A549 (cell line): ENCODE results near the gene TXN. TPM values are rescaled to one million over a fixed set of nuclear protein-coding genes. Genes with fewer than 3 reads are reported as not detected.

ENCODE experiments used
- ATAC-seq, 2 experiments: fragments of 200-7000 bp in 1 of 2; fragments of >200 bp in 1 of 2; cut with Nextera tagmentation in 1 of 2; cut with Tn5 transposase in 1 of 2; 3 replicates each; pipeline versions ENCODE4 v1.8.0 to v1.9.1; 2018 to 2020; ENCODE audit warnings: mild to moderate bottlenecking in 1 of 2, moderate library complexity in 1 of 2
- CTCF ChIA-PET: fragments of 300-600 bp; sonication (Branson Sonifier 250); formaldehyde crosslinking; extraction: SDS; loops from one replicate; lab custom pipeline; 2021; ENCODE audit warnings: antibody characterized with exemption, inconsistent platforms; lab: Yijun Ruan, JAX
- POLR2A ChIA-PET: fragments of 350-600 bp; formaldehyde crosslinking; extraction: SDS; loops from one replicate; lab custom pipeline; 2021; ENCODE audit warnings: antibody characterized with exemption, inconsistent platforms; lab: Yijun Ruan, JAX
- DNase-seq, 2 experiments: peaks; one replicate each; pipeline versions ENCODE4 v3.0.0 to v3.0.0-alpha.2; 2011 to 2016; ENCODE audit warnings: low read depth in 1 of 2, low spot score in 1 of 2
- FAIRE-seq: peaks from 2 replicates; lab custom pipeline; 2011; peaks lifted over from hg19 to GRCh38; lab: Jason Lieb, UNC
- H3K27ac ChIP-seq, 2 experiments: fragments of >200 bp; sonication (Bioruptor Twin); formaldehyde crosslinking; 3 replicates each; pipeline ENCODE4 v1.5.1; 2016 to 2017
- H3K4me1 ChIP-seq: fragments of >200 bp; sonication (Bioruptor Twin); formaldehyde crosslinking; 3 replicates; pipeline ENCODE4 v1.6.1; 2016
- H3K4me2 ChIP-seq: fragments of >200 bp; sonication (Bioruptor Twin); formaldehyde crosslinking; 3 replicates; pipeline ENCODE4 v1.6.1; 2016
- H3K4me3 ChIP-seq: fragments of >200 bp; sonication (Bioruptor Twin); formaldehyde crosslinking; 3 replicates; pipeline ENCODE4 v1.5.1; 2016
- H3K9me3 ChIP-seq: fragments of >200 bp; sonication (Bioruptor Twin); formaldehyde crosslinking; 3 replicates; pipeline ENCODE4 v1.6.1; 2016
- CHD2 ChIP-seq: fragments of 150-350 bp; IDR thresholded peaks from 2 replicates; pipeline ENCODE4 v1.6.1; 2014; ENCODE audit warnings: low read length; ENCODE audit not compliant: partially characterized antibody
- CHD4 ChIP-seq: fragments of 200-600 bp; sonication (generic); IDR thresholded peaks from 2 replicates; pipeline ENCODE4 v1.6.1; 2016; ENCODE audit warnings: antibody characterized with exemption, mild to moderate bottlenecking, borderline replicate concordance
- EHF ChIP-seq: fragments of 250-450 bp; sonication (Bioruptor Pico); IDR thresholded peaks from 2 replicates; pipeline ENCODE4 v1.5.0; 2020; ENCODE audit warnings: mild to moderate bottlenecking
- EHMT2 ChIP-seq: fragments of 200-600 bp; sonication (generic); IDR thresholded peaks from 2 replicates; pipeline ENCODE4 v1.6.1; 2016; ENCODE audit warnings: antibody characterized with exemption, low read depth, mild to moderate bottlenecking, moderate library complexity
- ESRRA ChIP-seq: fragments of 150-350 bp; IDR thresholded peaks from 2 replicates; pipeline ENCODE4 v1.6.1; 2014; ENCODE audit warnings: mild to moderate bottlenecking, low read length, borderline replicate concordance
- FOSB ChIP-seq: fragments of 250-450 bp; sonication (Bioruptor Pico); IDR thresholded peaks from 2 replicates; pipeline ENCODE4 v1.5.0; 2020; ENCODE audit warnings: mild to moderate bottlenecking, moderate library complexity
- FOSL2 ChIP-seq, 2 experiments: fragments of 450-650 bp in 1 of 2; fragments of >200 bp in 1 of 2; sonication (Bioruptor Twin) in 1 of 2; formaldehyde crosslinking; IDR thresholded peaks; 2 replicates each; pipeline versions ENCODE4 v1.5.0 to v1.6.1; 2016 to 2020; ENCODE audit warnings: mild to moderate bottlenecking in 1 of 2, moderate library complexity in 1 of 2
- FOXS1 ChIP-seq: fragments of 250-450 bp; sonication (Bioruptor Pico); IDR thresholded peaks from 2 replicates; pipeline ENCODE4 v1.5.0; 2020; ENCODE audit warnings: mild to moderate bottlenecking, moderate library complexity
- HDAC2 ChIP-seq: fragments of 200-600 bp; sonication (generic); IDR thresholded peaks from 2 replicates; pipeline ENCODE4 v1.6.1; 2016
- HEYL ChIP-seq: fragments of 250-450 bp; sonication (Bioruptor Pico); IDR thresholded peaks from 2 replicates; pipeline ENCODE4 v1.8.0; 2021; ENCODE audit warnings: mild to moderate bottlenecking, moderate library complexity
- JUNB ChIP-seq: fragments of >200 bp; sonication (Bioruptor Twin); formaldehyde crosslinking; IDR thresholded peaks from 2 replicates; pipeline ENCODE4 v1.6.1; 2016
- KDM1A ChIP-seq: fragments of 200-600 bp; sonication (generic); IDR thresholded peaks from 2 replicates; pipeline ENCODE4 v1.6.1; 2016; ENCODE audit warnings: low read depth, mild to moderate bottlenecking
- MAFK ChIP-seq: fragments of 450-650 bp; IDR thresholded peaks from 2 replicates; pipeline ENCODE4 v1.6.1; 2014; ENCODE audit not compliant: partially characterized antibody
- MAX ChIP-seq: IDR thresholded peaks from 2 replicates; pipeline ENCODE4 v1.6.1; 2012
- NFE2L2 ChIP-seq: fragments of 150-350 bp; conservative IDR thresholded peaks from 2 replicates; pipeline ENCODE4 v1.6.1; 2014; ENCODE audit warnings: low read length
- NPAS2 ChIP-seq: fragments of 250-450 bp; sonication (Bioruptor Pico); IDR thresholded peaks from 2 replicates; pipeline ENCODE4 v1.8.0; 2022; ENCODE audit warnings: mild to moderate bottlenecking, moderate library complexity, borderline replicate concordance
- PBX3 ChIP-seq: IDR thresholded peaks from 2 replicates; pipeline ENCODE4 v1.6.1; 2012
- PHF8 ChIP-seq: fragments of 200-600 bp; sonication (generic); IDR thresholded peaks from 2 replicates; pipeline ENCODE4 v1.6.1; 2016; ENCODE audit warnings: low read depth, mild to moderate bottlenecking, antibody characterized with exemption, moderate library complexity, borderline replicate concordance
- POLR2A ChIP-seq: IDR thresholded peaks from 2 replicates; pipeline ENCODE4 v1.6.1; 2012; ENCODE audit warnings: mild to moderate bottlenecking, low read length
- RAD21 ChIP-seq, 2 experiments: fragments of >200 bp in 1 of 2; sonication (Bioruptor Twin) in 1 of 2; formaldehyde crosslinking in 1 of 2; IDR thresholded peaks in 1 of 2; conservative IDR thresholded peaks in 1 of 2; 2 replicates in 1 of 2; 3 replicates in 1 of 2; pipeline ENCODE4 v1.6.1; 2012 to 2018; ENCODE audit warnings: inconsistent platforms in 1 of 2
- RCOR1 ChIP-seq: fragments of 150-350 bp; IDR thresholded peaks from 2 replicates; pipeline ENCODE4 v1.6.1; 2014; ENCODE audit warnings: antibody characterized with exemption, low read length, low read depth
- RNF2 ChIP-seq: fragments of 200-600 bp; sonication (generic); IDR thresholded peaks from 2 replicates; pipeline ENCODE4 v1.6.1; 2016; ENCODE audit warnings: low read depth, mild to moderate bottlenecking, antibody characterized with exemption, moderate library complexity, borderline replicate concordance
- SMC3 ChIP-seq: fragments of >200 bp; sonication (Bioruptor Twin); formaldehyde crosslinking; IDR thresholded peaks from 3 replicates; pipeline ENCODE4 v1.6.1; 2018; ENCODE audit warnings: inconsistent platforms
- SREBF2 ChIP-seq: fragments of 450-650 bp; IDR thresholded peaks from 2 replicates; pipeline ENCODE4 v1.6.1; 2014; ENCODE audit warnings: mild to moderate bottlenecking, moderate library complexity
- TFCP2L1 ChIP-seq: fragments of 250-450 bp; sonication (Bioruptor Pico); IDR thresholded peaks from 2 replicates; pipeline ENCODE4 v1.5.0; 2021; ENCODE audit warnings: mild to moderate bottlenecking
- ZC3H11A ChIP-seq: fragments of 450-650 bp; IDR thresholded peaks from 2 replicates; pipeline ENCODE4 v1.6.1; 2014; ENCODE audit warnings: antibody characterized with exemption, mild to moderate bottlenecking
- WGBS: methylation state at CpG from one replicate; pipeline ENCODE4 v1.1.6; 2017; ENCODE audit errors: missing lambda C conversion rate; 5-methylcytosine and 5-hydroxymethylcytosine counted together
- polyA plus RNA-seq, 4 experiments: library from polyadenylated mRNA; depleted of rRNA in 3 of 4; stranded (reverse); fragments of >200 nt; fragmentation: RNase III in 1 of 4; extraction: RNeasy Plus Mini Kit Qiagen cat#74134 plus additional on column Dnase treatment in 1 of 4; gene quantifications; 2 replicates in 3 of 4; 3 replicates in 1 of 4; pipeline ENCODE4 v1.2.3, GENCODE V29; 2011 to 2017
- TF ChIP-seq, protein P1 (sequence below): fragments of >200 bp; sonication (Bioruptor Twin); formaldehyde crosslinking; IDR thresholded peaks from 2 replicates; pipeline ENCODE4 v1.6.1; 2016
- TF ChIP-seq, protein P2 (sequence below): fragments of 450-650 bp; IDR thresholded peaks from 2 replicates; pipeline ENCODE4 v1.6.1; 2014; ENCODE audit warnings: antibody characterized with exemption
- TF ChIP-seq, protein P3 (sequence below): fragments of 200-600 bp; sonication (generic); IDR thresholded peaks from 2 replicates; pipeline ENCODE4 v1.6.1; 2016; ENCODE audit warnings: antibody characterized with exemption, mild to moderate bottlenecking, moderate library complexity
- TF ChIP-seq, protein P4 (sequence below): fragments of 250-450 bp; sonication (Bioruptor Pico); IDR thresholded peaks from 2 replicates; pipeline ENCODE4 v1.5.0; 2021; ENCODE audit warnings: mild to moderate bottlenecking, moderate library complexity, borderline replicate concordance

TXN gene
- polyA plus RNA-seq, 2 of the 4 experiments (the other 2 are of a cell fraction), result 1,309 to 1,626 TPM

DNA sequence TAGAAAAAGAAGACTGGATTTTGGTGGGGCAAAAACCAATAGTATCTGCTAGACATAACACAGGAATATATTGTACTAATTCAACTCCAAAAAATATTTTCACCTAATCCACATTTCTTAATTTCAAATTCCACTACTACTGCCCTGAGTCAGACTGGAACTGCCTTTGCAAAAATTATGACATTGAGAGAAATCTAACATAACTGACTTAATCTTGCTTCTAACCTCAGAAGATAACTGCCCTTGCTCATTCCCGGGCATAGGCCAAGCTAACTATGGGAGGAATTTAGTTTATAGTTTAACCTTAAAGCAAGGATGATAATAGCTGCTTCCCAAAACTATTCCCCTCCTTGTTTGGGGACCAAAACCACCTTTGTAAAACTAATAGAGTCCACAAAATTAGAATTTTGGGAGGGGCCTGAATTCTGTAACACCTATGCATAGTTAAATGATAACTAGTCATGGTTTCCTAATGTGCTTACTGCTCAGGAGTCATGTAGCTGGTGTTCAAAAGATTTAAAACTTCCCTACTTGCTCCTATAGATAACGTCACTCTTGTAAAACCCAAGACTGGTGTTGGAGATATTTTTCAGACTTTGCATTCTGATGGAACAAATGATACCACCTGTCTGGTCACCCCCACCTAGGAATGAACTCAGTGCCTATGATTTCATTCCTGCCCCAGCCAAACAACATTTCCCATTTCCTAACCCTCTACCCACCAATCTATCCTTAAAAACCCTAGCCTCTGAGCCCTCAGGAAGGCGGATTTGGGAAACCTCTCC, 14.1 kb upstream of the TXN start:
- ATAC-seq, result no peak
- no peak for TF ChIP-seq CHD2
- TF ChIP-seq RNF2, result no peak
- TF ChIP-seq KDM1A, result no peak
- no peak for TF ChIP-seq ZC3H11A
- TF ChIP-seq ESRRA, result no peak
- no peak for TF ChIP-seq NFE2L2
- no peak for TF ChIP-seq EHMT2
- no peak for TF ChIP-seq RAD21 (conservative IDR thresholded peaks at IDR 0.05 in 1 of 2, IDR thresholded peaks at IDR 0.05 in 1 of 2)
- TF ChIP-seq FOSL2 (IDR thresholded peaks at IDR 0.05), result no peak
- no peak for TF ChIP-seq FOSL2 (CRISPR knock-in tag; IDR thresholded peaks at IDR 0.05)
- no peak for TF ChIP-seq SMC3
- TF ChIP-seq, protein P1, sequence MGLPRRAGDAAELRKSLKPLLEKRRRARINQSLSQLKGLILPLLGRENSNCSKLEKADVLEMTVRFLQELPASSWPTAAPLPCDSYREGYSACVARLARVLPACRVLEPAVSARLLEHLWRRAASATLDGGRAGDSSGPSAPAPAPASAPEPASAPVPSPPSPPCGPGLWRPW, result no peak
- no peak for TF ChIP-seq PHF8
- TF ChIP-seq CHD4, result no peak
- no peak for TF ChIP-seq HDAC2
- no peak for TF ChIP-seq JUNB
- no peak for TF ChIP-seq TFCP2L1 (CRISPR knock-in tag)
- no peak for TF ChIP-seq MAX
- TF ChIP-seq, all 56 proteins: peak for 0
- no peaks in the 10 kb centered on the region for H3K9me3 ChIP-seq
- POLR2A ChIA-PET, result interaction anchor here (0.9 to 2.7 kb wide), 2 partner anchors 13 to 14 kb away, joined by 4 to 12 read pairs; partner anchors contain the start of gene TXN
- FAIRE-seq, result no peak
- no peak overlapping the region for H3K27ac ChIP-seq
- no peak overlapping the region for H3K4me3 ChIP-seq
- no peak for DNase-seq
- H3K4me1 ChIP-seq, result no peaks in the 10 kb centered on the region
- WGBS, result 72% methylated on average over 3 of the region's 3 CpGs
- H3K4me2 ChIP-seq, result no peak overlapping the region
- CTCF ChIA-PET, result interaction anchor here (1.6 to 1.7 kb wide), 2 partner anchors 9 to 14 kb away, joined by 3 to 4 read pairs; partner anchors contain the start of gene TXN

- no peak for DNase-seq
- Histone ChIP-seq H3K27ac (no peak overlapping the region), H3K4me3 (no peak overlapping the region), H3K4me2 (no peak overlapping the region), H3K9me3 (peaks cover 7% of the 10 kb centered on the region; the same call in 1 of the 3 replicates), H3K4me1 (no peaks in the 10 kb centered on the region)
- POLR2A ChIA-PET, result no interaction called here
- WGBS, result 39% methylated on average over 1 of the region's 1 CpG
- no peak for ATAC-seq
- FAIRE-seq, result no peak
- CTCF ChIA-PET, result no interaction called here
- TF ChIP-seq PBX3 (no peak), MAX (no peak), KDM1A (no peak), EHMT2 (no peak), FOXS1 (no peak), NPAS2 (no peak), FOSB (CRISPR knock-in tag) (no peak), HEYL (CRISPR knock-in tag) (no peak), SREBF2 (no peak), MAFK (no peak), POLR2A (no peak), RCOR1 (no peak), EHF (CRISPR knock-in tag) (no peak)
- TF ChIP-seq, protein P2, sequence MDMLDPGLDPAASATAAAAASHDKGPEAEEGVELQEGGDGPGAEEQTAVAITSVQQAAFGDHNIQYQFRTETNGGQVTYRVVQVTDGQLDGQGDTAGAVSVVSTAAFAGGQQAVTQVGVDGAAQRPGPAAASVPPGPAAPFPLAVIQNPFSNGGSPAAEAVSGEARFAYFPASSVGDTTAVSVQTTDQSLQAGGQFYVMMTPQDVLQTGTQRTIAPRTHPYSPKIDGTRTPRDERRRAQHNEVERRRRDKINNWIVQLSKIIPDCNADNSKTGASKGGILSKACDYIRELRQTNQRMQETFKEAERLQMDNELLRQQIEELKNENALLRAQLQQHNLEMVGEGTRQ, result no peak
- TF ChIP-seq, protein P3, sequence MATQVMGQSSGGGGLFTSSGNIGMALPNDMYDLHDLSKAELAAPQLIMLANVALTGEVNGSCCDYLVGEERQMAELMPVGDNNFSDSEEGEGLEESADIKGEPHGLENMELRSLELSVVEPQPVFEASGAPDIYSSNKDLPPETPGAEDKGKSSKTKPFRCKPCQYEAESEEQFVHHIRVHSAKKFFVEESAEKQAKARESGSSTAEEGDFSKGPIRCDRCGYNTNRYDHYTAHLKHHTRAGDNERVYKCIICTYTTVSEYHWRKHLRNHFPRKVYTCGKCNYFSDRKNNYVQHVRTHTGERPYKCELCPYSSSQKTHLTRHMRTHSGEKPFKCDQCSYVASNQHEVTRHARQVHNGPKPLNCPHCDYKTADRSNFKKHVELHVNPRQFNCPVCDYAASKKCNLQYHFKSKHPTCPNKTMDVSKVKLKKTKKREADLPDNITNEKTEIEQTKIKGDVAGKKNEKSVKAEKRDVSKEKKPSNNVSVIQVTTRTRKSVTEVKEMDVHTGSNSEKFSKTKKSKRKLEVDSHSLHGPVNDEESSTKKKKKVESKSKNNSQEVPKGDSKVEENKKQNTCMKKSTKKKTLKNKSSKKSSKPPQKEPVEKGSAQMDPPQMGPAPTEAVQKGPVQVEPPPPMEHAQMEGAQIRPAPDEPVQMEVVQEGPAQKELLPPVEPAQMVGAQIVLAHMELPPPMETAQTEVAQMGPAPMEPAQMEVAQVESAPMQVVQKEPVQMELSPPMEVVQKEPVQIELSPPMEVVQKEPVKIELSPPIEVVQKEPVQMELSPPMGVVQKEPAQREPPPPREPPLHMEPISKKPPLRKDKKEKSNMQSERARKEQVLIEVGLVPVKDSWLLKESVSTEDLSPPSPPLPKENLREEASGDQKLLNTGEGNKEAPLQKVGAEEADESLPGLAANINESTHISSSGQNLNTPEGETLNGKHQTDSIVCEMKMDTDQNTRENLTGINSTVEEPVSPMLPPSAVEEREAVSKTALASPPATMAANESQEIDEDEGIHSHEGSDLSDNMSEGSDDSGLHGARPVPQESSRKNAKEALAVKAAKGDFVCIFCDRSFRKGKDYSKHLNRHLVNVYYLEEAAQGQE, result no peak
- TF ChIP-seq, protein P4, sequence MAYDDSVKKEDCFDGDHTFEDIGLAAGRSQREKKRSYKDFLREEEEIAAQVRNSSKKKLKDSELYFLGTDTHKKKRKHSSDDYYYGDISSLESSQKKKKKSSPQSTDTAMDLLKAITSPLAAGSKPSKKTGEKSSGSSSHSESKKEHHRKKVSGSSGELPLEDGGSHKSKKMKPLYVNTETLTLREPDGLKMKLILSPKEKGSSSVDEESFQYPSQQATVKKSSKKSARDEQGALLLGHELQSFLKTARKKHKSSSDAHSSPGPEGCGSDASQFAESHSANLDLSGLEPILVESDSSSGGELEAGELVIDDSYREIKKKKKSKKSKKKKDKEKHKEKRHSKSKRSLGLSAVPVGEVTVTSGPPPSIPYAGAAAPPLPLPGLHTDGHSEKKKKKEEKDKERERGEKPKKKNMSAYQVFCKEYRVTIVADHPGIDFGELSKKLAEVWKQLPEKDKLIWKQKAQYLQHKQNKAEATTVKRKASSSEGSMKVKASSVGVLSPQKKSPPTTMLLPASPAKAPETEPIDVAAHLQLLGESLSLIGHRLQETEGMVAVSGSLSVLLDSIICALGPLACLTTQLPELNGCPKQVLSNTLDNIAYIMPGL, result no peak
These were observed 10.5 kb upstream of the TXN start for GRCh38 chr9:110266795-110267194.
